ENCODE measurements around the gene TPST1. TPM values are rescaled to one million over a fixed set of nuclear protein-coding genes. Genes with fewer than 3 reads are reported as not detected.

Gene TPST1
- total and polyA plus RNA-seq, 2 of the 8 experiments (the other 6 are each of a cell fraction or from before 2014, with no cell fraction given): 8.2 to 18.4 TPM

- Histone ChIP-seq H4K20me1 (replicated peaks in 1 of 2; ENCODE audit: control insufficient read depth in 1 of 2, insufficient read depth in 2 of 2, low read length in 2 of 2) (no peaks in the 10 kb centered on the region), H3K18ac (ENCODE audit: extremely low read depth, low read length) (no peak overlapping the region), H3K23ac (ENCODE audit: insufficient read length) (no peak overlapping the region), H3K4me2 (ENCODE audit: insufficient read depth in 1 of 2, low read depth in 2 of 2, low read length in 2 of 2) (no peak overlapping the region), H3K14ac (ENCODE audit: insufficient read length) (no peak overlapping the region), H4K5ac (ENCODE audit: insufficient read length, low read depth, low read length) (no peak overlapping the region), H3K27ac (ENCODE audit: low read depth, low read length) (no peak overlapping the region), H3K4me1 (replicated peaks in 1 of 4; ENCODE audit: control insufficient read depth in 3 of 4, insufficient read depth in 4 of 4, low read length in 3 of 4) (no peaks in the 10 kb centered on the region), H2AK5ac (ENCODE audit: low read depth, low read length) (no peak overlapping the region), H3K23me2 (ENCODE audit: low read depth, low read length) (no peaks in the 10 kb centered on the region), H3K9me3 (ENCODE audit: insufficient read depth in 2 of 2, low read depth in 1 of 2, low read length in 1 of 2) (no peaks in the 10 kb centered on the region), H3K79me2 (ENCODE audit: control insufficient read depth in 1 of 2, insufficient read depth in 2 of 2, low read length in 2 of 2) (no peaks in the 10 kb centered on the region), H3K4me3 (ENCODE audit: extremely low read depth in 1 of 4, insufficient read depth in 2 of 4, low read depth in 3 of 4, low read length in 4 of 4) (no peak overlapping the region), H3K36me3 (ENCODE audit: control insufficient read depth in 2 of 4, insufficient read depth in 4 of 4, low read length in 3 of 4) (no peaks in the 10 kb centered on the region), H3K79me1 (ENCODE audit: low read depth, low read length) (no peaks in the 10 kb centered on the region), H2BK20ac (ENCODE audit: low read length) (no peak overlapping the region), H3K27me3 (replicated peaks in 1 of 4; ENCODE audit: control insufficient read depth in 3 of 4, extremely low read depth in 1 of 4, insufficient read depth in 3 of 4, low read length in 3 of 4) (no peaks in the 10 kb centered on the region), H2BK120ac (replicated peaks; ENCODE audit: low read depth, low read length) (no peak overlapping the region), H4K91ac (replicated peaks; ENCODE audit: insufficient read length, low read length) (no peak overlapping the region), H2BK12ac (ENCODE audit: low read depth, low read length) (no peak overlapping the region), H4K8ac (ENCODE audit: extremely low read depth, insufficient read depth, low read length) (no peak overlapping the region), H2BK5ac (ENCODE audit: low read depth, low read length) (no peak overlapping the region), H2BK15ac (ENCODE audit: low read length) (no peak overlapping the region), H3K9ac (replicated peaks in 1 of 4; ENCODE audit: extremely low read depth in 1 of 4, low read depth in 3 of 4, low read length in 3 of 4) (no peak overlapping the region), H3K56ac (replicated peaks; ENCODE audit: insufficient read length, low read depth, low read length) (no peak overlapping the region), H3K4ac (replicated peaks; ENCODE audit: insufficient read length, low read depth, low read length) (no peak overlapping the region), H2AFZ (ENCODE audit: low read length) (no peak overlapping the region)
- 93% methylated on average over 7 of the region's 7 CpGs; no CpG with 5 or more reads in 1 of the 2 experiments for WGBS, 2 experiments (ENCODE audit: extremely low coverage in 1 of 2, insufficient coverage in 1 of 2, insufficient read length in 1 of 2, insufficient replicate concordance in 2 of 2, low coverage in 1 of 2, low lambda C conversion rate in 2 of 2, missing lambda C conversion rate in 1 of 2)
- POLR2A ChIA-PET (ENCODE audit: partially characterized antibody): interaction anchor here (1.0 kb wide), 1 partner anchor 11 kb away, joined by 4 read pairs; no protein-coding TSS in a partner anchor
- no peak for DNase-seq (ENCODE audit: low read depth in 1 of 2, low spot score in 2 of 2)
- FAIRE-seq: no peak
- CTCF ChIA-PET (ENCODE audit: partially characterized antibody): no interaction called here
- TF ChIP-seq JUND (IDR thresholded peaks at IDR 0.05; ENCODE audit: low read length): no peak
- TF ChIP-seq ZNF274 (IDR thresholded peaks at IDR 0.05; ENCODE audit: borderline replicate concordance, extremely low read depth, low read length): no peak
- TF ChIP-seq YY1 (IDR thresholded peaks at IDR 0.05; ENCODE audit: low read depth, low read length): no peak
- no peak for TF ChIP-seq KDM4A (IDR thresholded peaks at IDR 0.05; ENCODE audit: low read depth, low read length, severe bottlenecking)
- TF ChIP-seq RFX5 (IDR thresholded peaks at IDR 0.05; ENCODE audit: borderline replicate concordance, low read depth, low read length): no peak
- no peak for TF ChIP-seq KDM1A (IDR thresholded peaks at IDR 0.05; ENCODE audit: borderline replicate concordance, low read length)
- no peak for TF ChIP-seq GABPA (IDR thresholded peaks at IDR 0.05; ENCODE audit: borderline replicate concordance, insufficient read depth, low read length)
- TF ChIP-seq POU5F1 (IDR thresholded peaks at IDR 0.05; ENCODE audit: low read depth, low read length): no peak
- no peak for TF ChIP-seq TEAD4 (IDR thresholded peaks at IDR 0.05; ENCODE audit: low read depth, low read length)
- no peak for TF ChIP-seq NRF1 (IDR thresholded peaks at IDR 0.05; ENCODE audit: low read depth, low read length)
- no peak for TF ChIP-seq RBBP5 (IDR thresholded peaks at IDR 0.05; ENCODE audit: borderline replicate concordance, low read depth, low read length)
- TF ChIP-seq HDAC2 (IDR thresholded peaks at IDR 0.05; ENCODE audit: borderline replicate concordance in 1 of 2, low read depth in 2 of 2, low read length in 2 of 2): no peak
- no peak for TF ChIP-seq BRCA1 (IDR thresholded peaks at IDR 0.05; ENCODE audit: low read depth, low read length)
- TF ChIP-seq HDAC6 (IDR thresholded peaks at IDR 0.05; ENCODE audit: low read depth, low read length): no peak
Measured at GRCh38 chr7:66167773-66168387, 37.3 kb upstream of the TPST1 start.

Measured in H1 (cell line).